Trophoblast cell (in vitro differentiated cells and primary cell): Measurements from ENCODE around the gene OMP.

ENCODE experiments used
- DNase-seq, 2 donors: peaks; one replicate each; pipeline ENCODE4 v3.0.0-alpha.2; 2016
- H2AFZ ChIP-seq: 2 replicates; pipeline ENCODE4 v1.6.1; 2013; ENCODE audit warnings: low read length, moderate library complexity, mild to moderate bottlenecking; ENCODE audit not compliant: insufficient read depth, poor library complexity
- H2AK5ac ChIP-seq: 2 replicates; pipeline ENCODE4 v1.6.1; 2013; ENCODE audit warnings: mild to moderate bottlenecking, low read length
- H2BK120ac ChIP-seq: 2 replicates; pipeline ENCODE4 v1.6.1; 2013; ENCODE audit warnings: low read length, mild to moderate bottlenecking, moderate library complexity; ENCODE audit not compliant: insufficient read depth, poor library complexity
- H2BK12ac ChIP-seq: 2 replicates; pipeline ENCODE4 v1.6.1; 2013; ENCODE audit warnings: mild to moderate bottlenecking, low read length, moderate library complexity
- H2BK5ac ChIP-seq: 2 replicates; pipeline ENCODE4 v1.6.1; 2013; ENCODE audit warnings: low read length, low read depth, moderate library complexity, mild to moderate bottlenecking; ENCODE audit not compliant: poor library complexity
- H3K14ac ChIP-seq: 2 replicates; pipeline ENCODE4 v1.6.1; 2013; ENCODE audit warnings: mild to moderate bottlenecking, low read length
- H3K18ac ChIP-seq: 2 replicates; pipeline ENCODE4 v1.6.1; 2013; ENCODE audit warnings: mild to moderate bottlenecking, low read length
- H3K23ac ChIP-seq: 2 replicates; pipeline ENCODE4 v1.6.1; 2013; ENCODE audit warnings: low read length
- H3K27ac ChIP-seq: 2 replicates; pipeline ENCODE4 v1.5.1; 2013; ENCODE audit warnings: low read depth, mild to moderate bottlenecking, inconsistent platforms, low read length, moderate library complexity
- H3K27me3 ChIP-seq: 2 replicates; pipeline ENCODE4 v1.6.1; 2013; ENCODE audit warnings: inconsistent platforms, mild to moderate bottlenecking, low read length, moderate library complexity; ENCODE audit not compliant: insufficient read depth
- H3K36me3 ChIP-seq, 2 experiments: 1 replicate in 1 of 2; 2 replicates in 1 of 2; pipeline ENCODE4 v1.6.1; 2013; ENCODE audit warnings: low read length in 2 of 2, mild to moderate bottlenecking in 2 of 2, moderate library complexity in 1 of 2; ENCODE audit not compliant: insufficient read depth in 2 of 2, control insufficient read depth in 1 of 2
- H3K4ac ChIP-seq: 2 replicates; pipeline ENCODE4 v1.6.1; 2013; ENCODE audit warnings: low read depth, mild to moderate bottlenecking, low read length, moderate library complexity
- H3K4me1 ChIP-seq, 2 experiments: 1 replicate in 1 of 2; 2 replicates in 1 of 2; pipeline ENCODE4 v1.6.1; 2013; ENCODE audit warnings: low read length in 2 of 2, mild to moderate bottlenecking in 2 of 2, moderate library complexity in 1 of 2; ENCODE audit not compliant: insufficient read depth in 2 of 2, control insufficient read depth in 1 of 2
- H3K4me2 ChIP-seq: 2 replicates; pipeline ENCODE4 v1.6.1; 2013; ENCODE audit warnings: inconsistent platforms, mild to moderate bottlenecking, low read length, moderate library complexity
- H3K4me3 ChIP-seq: 2 replicates; pipeline ENCODE4 v1.5.1; 2013; ENCODE audit warnings: mild to moderate bottlenecking, low read depth, low read length, inconsistent platforms
- H3K79me1 ChIP-seq: one replicate; pipeline ENCODE4 v1.6.1; 2013; ENCODE audit warnings: low read length
- H3K79me2 ChIP-seq: 2 replicates; pipeline ENCODE4 v1.6.1; 2013; ENCODE audit warnings: low read length, mild to moderate bottlenecking; ENCODE audit not compliant: control insufficient read depth, insufficient read depth, poor library complexity
- H3K9ac ChIP-seq: 2 replicates; pipeline ENCODE4 v1.6.1; 2013; ENCODE audit warnings: mild to moderate bottlenecking, low read length
- H3K9me3 ChIP-seq: 2 replicates; pipeline ENCODE4 v1.6.1; 2013; ENCODE audit warnings: low read depth, mild to moderate bottlenecking, control low read depth, inconsistent platforms, low read length; ENCODE audit not compliant: insufficient read depth
- H4K12ac ChIP-seq: 2 replicates; pipeline ENCODE4 v1.6.1; 2013; ENCODE audit warnings: low read depth, mild to moderate bottlenecking, low read length, moderate library complexity
- H4K8ac ChIP-seq: 2 replicates; pipeline ENCODE4 v1.6.1; 2013; ENCODE audit warnings: low read depth, mild to moderate bottlenecking, low read length, moderate library complexity
- H4K91ac ChIP-seq: one replicate; pipeline ENCODE4 v1.6.1; 2013; ENCODE audit warnings: low read depth, mild to moderate bottlenecking, low read length, moderate library complexity
- WGBS: extraction: QIAGEN DNeasy Blood & Tissue Kit; methylation state at CpG from one replicate; pipeline ENCODE4 v1.1.7; 2013; ENCODE audit warnings: missing lambda C conversion rate; ENCODE audit not compliant: insufficient read length, insufficient coverage; ENCODE audit errors: extremely low coverage; 5-methylcytosine and 5-hydroxymethylcytosine counted together

Gene OMP

DNA sequence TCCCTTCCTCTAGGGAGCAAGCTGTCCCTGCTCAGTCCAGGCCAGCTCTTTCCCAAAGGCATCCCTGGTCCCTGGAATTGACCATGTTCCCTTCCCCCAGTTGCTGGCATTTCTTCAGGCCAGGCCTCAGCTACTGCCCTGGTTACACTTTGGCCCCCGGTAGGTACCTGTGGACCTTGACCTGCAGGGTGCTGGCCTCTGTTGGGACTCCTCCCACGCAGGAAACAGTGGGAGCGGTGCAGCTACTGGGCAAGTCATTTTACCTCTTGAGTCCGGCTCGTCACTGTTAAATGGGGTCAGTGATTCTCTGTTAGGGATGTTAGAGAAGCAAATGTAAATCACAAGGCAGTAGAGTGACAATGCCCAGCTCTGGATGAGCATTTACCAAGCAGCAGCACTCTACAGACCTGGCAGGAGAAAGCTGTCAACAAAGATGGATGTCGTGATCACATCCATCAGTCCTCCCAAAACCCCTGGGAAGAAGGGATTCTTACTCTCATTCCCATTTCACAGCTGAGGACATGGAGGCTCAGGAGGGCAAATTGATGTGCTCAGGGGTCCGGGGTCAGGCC, 42.3 kb downstream of the OMP start:
- WGBS: no CpG with 5 or more reads among the region's 7 CpGs
- no peak for DNase-seq
- Histone ChIP-seq H3K18ac (no peak overlapping the region), H3K4me3 (no peak overlapping the region), H4K8ac (no peak overlapping the region), H3K9me3 (peaks cover 4% of the 10 kb centered on the region), H3K4me1 (peaks cover 14 to 27% of the 10 kb centered on the region in 2 experiments), H3K79me1 (peaks cover 6% of the 10 kb centered on the region), H2BK120ac (no peak overlapping the region), H3K4me2 (no peak overlapping the region), H2BK12ac (no peak overlapping the region), H4K91ac (no peak overlapping the region), H3K36me3 (no peaks in the 10 kb centered on the region), H2BK5ac (no peak overlapping the region), H3K14ac (no peak overlapping the region), H2AFZ (no peak overlapping the region), H3K27me3 (peaks cover 4% of the 10 kb centered on the region), H3K23ac (no peak overlapping the region), H3K27ac (no peak overlapping the region), H3K79me2 (no peaks in the 10 kb centered on the region), H2AK5ac (no peak overlapping the region), H3K4ac (no peak overlapping the region), H3K9ac (no peak overlapping the region), H4K12ac (no peak overlapping the region)

DNA sequence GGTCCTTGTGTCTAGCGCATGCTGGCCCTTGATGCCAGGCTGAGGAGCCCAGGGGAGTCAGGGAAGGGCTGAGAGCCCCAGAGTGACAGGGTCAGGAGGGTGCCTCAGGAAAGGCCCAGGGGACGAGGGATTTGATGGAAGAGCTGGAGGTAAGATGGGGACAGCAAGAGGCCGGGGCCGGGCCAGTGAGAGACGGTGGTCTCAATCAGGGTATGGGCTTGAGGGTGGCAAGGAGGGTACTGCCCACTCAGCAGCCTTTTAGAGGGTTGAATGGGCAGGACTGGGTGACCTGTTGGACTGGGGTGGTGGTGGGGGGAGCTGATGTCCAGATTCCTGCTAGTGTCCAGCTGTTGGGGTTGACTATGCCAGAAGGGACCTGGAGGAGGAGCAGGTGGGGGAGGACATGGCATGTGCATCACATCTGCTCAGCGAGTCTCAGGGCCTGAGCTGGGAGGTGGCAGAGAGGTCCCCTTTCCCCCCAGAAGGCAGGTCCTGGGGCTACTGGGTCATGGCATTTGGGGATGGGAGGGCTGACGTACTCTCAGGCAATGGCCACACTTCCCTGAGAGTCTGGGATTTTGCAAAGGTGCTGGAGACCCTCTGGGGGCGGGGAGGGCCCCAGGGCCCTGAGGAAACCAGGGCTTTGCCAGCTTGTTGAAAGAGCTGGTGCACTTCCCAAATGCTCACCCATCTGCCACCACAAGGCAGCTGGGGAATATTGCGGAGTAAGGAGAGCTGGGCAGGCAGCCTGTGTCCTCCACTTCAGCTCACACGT, 43.8 kb downstream of the OMP start:
- H3K18ac ChIP-seq: no peak overlapping the region
- H3K27me3 ChIP-seq: peaks cover 4% of the 10 kb centered on the region
- H3K14ac ChIP-seq: no peak overlapping the region
- no peaks in the 10 kb centered on the region for H3K79me2 ChIP-seq
- H2AK5ac ChIP-seq: no peak overlapping the region
- DNase-seq: no peak
- no peak overlapping the region for H2BK120ac ChIP-seq
- H2BK12ac ChIP-seq: no peak overlapping the region
- H3K4me2 ChIP-seq: no peak overlapping the region
- no peak overlapping the region for H3K4me3 ChIP-seq
- peaks cover 1% of the 10 kb centered on the region for H3K79me1 ChIP-seq
- H3K36me3 ChIP-seq: no peaks in the 10 kb centered on the region
- peaks cover 3% of the 10 kb centered on the region for H3K9me3 ChIP-seq
- H3K9ac ChIP-seq: no peak overlapping the region
- H3K27ac ChIP-seq: no peak overlapping the region
- WGBS: no CpG with 5 or more reads among the region's 10 CpGs
- H3K23ac ChIP-seq: no peak overlapping the region
- H4K91ac ChIP-seq: no peak overlapping the region
- H4K12ac ChIP-seq: no peak overlapping the region
- no peak overlapping the region for H2BK5ac ChIP-seq
- no peak overlapping the region for H3K4ac ChIP-seq
- H4K8ac ChIP-seq: no peak overlapping the region
- no peak overlapping the region for H2AFZ ChIP-seq
- H3K4me1 ChIP-seq: peaks cover 8 to 20% of the 10 kb centered on the region in 2 experiments

DNA sequence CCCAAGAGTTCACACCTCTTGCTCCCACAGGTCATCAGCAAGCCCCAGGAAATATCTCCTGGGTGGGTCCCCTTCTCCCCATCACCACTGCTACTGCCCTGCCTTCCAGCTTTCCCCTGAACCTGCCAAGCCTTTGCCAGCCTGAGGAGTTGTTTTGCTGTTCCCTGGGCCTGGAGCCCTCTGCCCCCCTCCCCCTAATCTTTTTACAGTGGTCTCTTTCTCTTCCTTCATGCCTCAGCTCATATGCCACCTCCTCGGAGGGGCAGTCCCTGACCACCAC, 44.3 kb downstream of the OMP start:
- Histone ChIP-seq H2BK5ac (no peak overlapping the region), H3K4ac (no peak overlapping the region), H4K8ac (no peak overlapping the region), H3K79me1 (no peaks in the 10 kb centered on the region), H3K27ac (no peak overlapping the region), H2AFZ (no peak overlapping the region), H3K14ac (no peak overlapping the region), H4K91ac (no peak overlapping the region), H3K36me3 (no peaks in the 10 kb centered on the region), H3K79me2 (no peaks in the 10 kb centered on the region), H2BK120ac (no peak overlapping the region), H3K9me3 (peaks cover 2% of the 10 kb centered on the region), H2BK12ac (no peak overlapping the region), H4K12ac (no peak overlapping the region), H3K4me2 (no peak overlapping the region), H3K9ac (no peak overlapping the region), H3K18ac (no peak overlapping the region), H3K4me1 (peaks cover 7 to 15% of the 10 kb centered on the region in 2 experiments), H3K27me3 (peaks cover 4% of the 10 kb centered on the region), H3K4me3 (no peak overlapping the region), H3K23ac (no peak overlapping the region), H2AK5ac (no peak overlapping the region)
- DNase-seq: no peak
- WGBS: no CpG with 5 or more reads among the region's 1 CpG

DNA sequence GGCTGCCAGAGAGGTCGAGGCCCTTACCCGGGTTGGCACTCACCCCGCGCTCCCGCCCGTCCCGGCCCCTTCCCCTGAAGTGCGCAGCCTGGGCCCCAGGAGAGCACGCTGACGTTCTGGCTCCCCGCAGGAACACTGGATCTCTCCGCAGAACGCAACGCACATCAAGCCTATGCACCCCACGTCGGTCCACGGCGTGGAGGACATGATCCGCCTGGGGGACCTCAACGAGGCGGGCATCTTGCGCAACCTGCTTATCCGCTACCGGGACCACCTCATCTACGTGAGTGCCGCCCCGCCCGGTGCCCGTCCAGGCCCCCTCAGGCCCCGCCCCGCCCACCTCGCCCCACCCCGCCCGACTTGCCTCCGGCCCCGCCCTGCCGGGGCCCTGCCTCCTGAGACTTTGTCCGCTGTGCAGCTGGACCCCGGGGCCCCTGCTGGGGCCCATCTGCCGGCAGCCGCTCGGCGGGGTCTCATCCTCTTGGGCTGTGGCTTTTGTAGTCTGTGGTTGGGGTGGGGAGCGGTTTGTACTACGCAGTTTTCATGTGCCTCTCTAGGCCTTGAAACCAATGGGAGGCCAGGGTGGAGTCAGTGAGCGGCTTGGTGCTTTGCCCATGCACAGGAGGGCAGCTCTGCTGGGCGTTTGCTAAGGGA, 45.2 kb downstream of the OMP start:
- Histone ChIP-seq H2BK12ac (no peak overlapping the region), H3K79me2 (no peaks in the 10 kb centered on the region), H2BK5ac (no peak overlapping the region), H3K4me2 (peak overlapping the region; percentile 59), H4K91ac (no peak overlapping the region), H3K27me3 (peaks cover 4% of the 10 kb centered on the region), H2AFZ (no peak overlapping the region), H4K12ac (no peak overlapping the region), H3K18ac (no peak overlapping the region), H3K23ac (no peak overlapping the region), H3K9me3 (peaks cover 2% of the 10 kb centered on the region), H2AK5ac (no peak overlapping the region), H3K4me3 (peak overlapping the region; percentile 25), H3K9ac (no peak overlapping the region), H3K36me3 (no peaks in the 10 kb centered on the region), H3K4ac (no peak overlapping the region), H3K4me1 (peaks cover 0 to 7% of the 10 kb centered on the region in 2 experiments), H3K27ac (no peak overlapping the region), H3K14ac (no peak overlapping the region), H2BK120ac (no peak overlapping the region), H3K79me1 (no peaks in the 10 kb centered on the region), H4K8ac (no peak overlapping the region)
- no CpG with 5 or more reads among the region's 47 CpGs for WGBS
- no peak for DNase-seq
